GM18505 (cell line): ENCODE results near the gene MEAK7.
"Not testable (repeated sequence)": the region's sequence is repeated elsewhere in the genome, so short reads cannot be mapped to it uniquely, and the experiment has no call there.

Source experiments
- ATAC-seq: cut with Tn5 transposase; IDR thresholded peaks from one replicate; pipeline ENCODE4 v1.9.1; 2021; ENCODE audit not compliant: unreplicated experiment
- POLR2A ChIP-seq: IDR thresholded peaks from 4 replicates; pipeline ENCODE4 v1.6.1; 2011; ENCODE audit warnings: borderline replicate concordance; ENCODE audit not compliant: insufficient read depth, insufficient read length; ENCODE audit errors: extremely low read depth

The MEAK7 gene

GRCh38 chr16:84527532-84528269 lies 23.2 kb upstream of the MEAK7 start:
- TF ChIP-seq POLR2A = no peak
- ATAC-seq = no peak

GRCh38 chr16:84526794-84527531 lies 22.5 kb upstream of the MEAK7 start:
- ATAC-seq = no peak
- TF ChIP-seq POLR2A = no peak

DNA sequence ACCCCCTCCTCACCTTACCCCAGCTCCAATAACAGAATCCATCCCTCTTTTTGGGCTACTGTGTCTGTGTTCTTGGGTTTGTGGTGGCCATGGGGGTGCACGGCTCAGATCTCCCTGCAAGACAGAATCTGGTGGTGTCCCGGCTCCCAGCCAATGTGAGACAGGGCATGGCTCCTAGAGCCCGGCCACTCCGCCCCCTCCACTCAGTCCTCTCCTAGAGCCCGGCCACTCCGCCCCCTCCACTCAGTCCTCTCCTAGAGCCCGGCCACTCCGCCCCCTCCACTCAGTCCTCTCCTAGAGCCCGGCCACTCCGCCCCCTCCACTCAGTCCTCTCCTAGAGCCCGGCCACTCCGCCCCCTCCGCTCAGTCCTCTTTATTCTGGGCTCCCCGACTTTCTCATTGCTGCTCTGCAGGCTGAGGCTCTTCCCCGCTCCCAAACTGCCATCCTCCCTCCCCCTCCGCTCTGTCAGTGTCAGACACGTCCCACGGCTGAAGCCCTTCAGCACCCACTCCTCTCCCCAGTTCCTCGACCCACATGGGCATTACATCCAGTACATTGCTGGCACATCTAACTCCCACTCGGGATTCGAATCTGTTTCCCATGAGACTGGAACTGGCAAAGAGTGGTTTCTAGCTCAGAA lies 20.6 kb upstream of the MEAK7 start:
- not testable (repeated sequence) for ATAC-seq

DNA sequence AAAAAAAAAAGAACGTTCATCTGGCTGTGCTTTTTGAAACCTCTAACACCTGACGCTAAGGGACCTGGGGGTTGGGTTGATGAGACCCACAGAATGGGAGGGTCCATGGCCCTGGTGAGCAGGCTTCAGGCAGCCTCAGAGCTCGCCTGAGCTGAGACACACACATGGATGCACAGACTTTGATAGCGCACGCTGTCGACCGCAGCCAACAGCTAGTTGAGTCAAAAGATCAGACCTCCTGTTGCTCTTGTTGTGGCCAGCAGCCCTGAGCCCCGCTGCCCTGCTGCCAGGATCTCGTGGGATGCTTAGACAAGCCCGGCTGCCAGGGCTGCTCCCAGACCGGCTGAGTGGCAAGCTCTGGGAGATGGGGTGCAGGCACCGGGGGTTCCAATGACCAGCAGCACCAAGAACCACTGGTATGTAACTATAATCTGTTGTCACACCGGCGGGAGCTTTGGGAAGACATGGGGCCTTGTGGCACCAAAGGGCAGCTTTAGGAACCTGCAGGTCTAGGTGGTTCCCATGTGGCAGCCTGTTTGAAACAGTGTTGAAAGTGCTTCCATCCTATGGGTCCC lies 20.0 kb upstream of the MEAK7 start:
- TF ChIP-seq POLR2A = no peak
- ATAC-seq = no peak

DNA sequence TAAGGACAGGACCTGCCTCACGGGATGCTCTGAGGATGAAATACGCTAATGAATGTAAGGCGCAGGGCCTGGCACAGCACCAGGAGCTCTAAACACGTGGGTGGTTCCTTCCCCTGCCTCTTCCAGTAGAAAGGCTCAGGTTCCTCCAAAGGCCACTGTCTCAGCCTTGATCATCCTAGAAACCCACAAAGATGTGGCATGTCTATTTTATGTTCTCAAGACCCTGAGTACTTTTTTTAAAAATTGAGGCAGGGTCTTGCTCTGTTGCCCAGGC lies 17.0 kb upstream of the MEAK7 start:
- no peak for TF ChIP-seq POLR2A
- no peak for ATAC-seq

- ATAC-seq = no peak
- TF ChIP-seq POLR2A = no peak
Measured at GRCh38 chr16:84520725-84521496, 16.5 kb upstream of the MEAK7 start.

DNA sequence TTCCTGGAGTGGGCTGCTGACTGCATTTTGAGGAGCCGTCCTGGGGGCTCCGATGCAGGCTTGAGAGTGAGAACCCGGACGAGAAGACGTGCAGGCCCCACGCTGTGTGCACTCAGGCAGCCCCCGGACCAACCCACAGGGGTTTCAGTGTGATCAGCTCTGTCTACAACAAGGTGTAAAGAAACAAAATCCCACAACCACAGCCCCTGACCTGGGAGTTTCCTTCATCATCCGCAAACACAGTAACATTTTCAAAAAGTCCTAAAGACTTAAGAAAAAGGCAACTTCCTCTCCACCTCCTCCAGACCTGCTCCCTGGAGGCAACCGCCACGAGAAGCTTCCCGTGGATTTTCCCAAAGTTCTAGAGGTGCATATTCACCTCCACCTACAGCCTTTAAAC lies 15.4 kb upstream of the MEAK7 start:
- no peak for ATAC-seq

GRCh38 chr16:84518804-84519341 lies 14.4 kb upstream of the MEAK7 start:
- ATAC-seq = no peak
- no peak for TF ChIP-seq POLR2A

More for the DNA sequence above, 15.4 kb upstream of the MEAK7 start:
- no peak for TF ChIP-seq POLR2A

- ATAC-seq = not testable (repeated sequence)
Measured at GRCh38 chr16:84518220-84518619, 13.8 kb upstream of the MEAK7 start.

DNA sequence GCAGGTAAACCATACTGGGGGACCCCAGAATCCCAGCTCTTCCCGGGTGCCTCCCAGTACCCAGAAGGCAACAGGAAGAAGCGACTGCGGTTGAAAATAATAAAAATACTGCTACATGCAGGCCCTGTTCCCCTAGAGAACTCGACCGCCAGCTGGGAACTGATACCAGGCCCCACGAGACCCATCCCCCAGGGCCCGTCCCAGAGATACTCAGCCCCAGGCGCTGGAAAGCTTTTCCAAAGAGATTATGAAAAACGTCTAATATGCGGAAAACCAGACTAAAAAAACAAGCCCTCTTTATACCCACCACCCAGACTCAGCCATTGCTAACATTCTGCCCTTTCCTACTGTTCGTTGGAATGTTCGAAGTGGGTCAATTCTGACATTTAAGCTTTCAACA lies 12.9 kb upstream of the MEAK7 start:
- no peak for TF ChIP-seq POLR2A

DNA sequence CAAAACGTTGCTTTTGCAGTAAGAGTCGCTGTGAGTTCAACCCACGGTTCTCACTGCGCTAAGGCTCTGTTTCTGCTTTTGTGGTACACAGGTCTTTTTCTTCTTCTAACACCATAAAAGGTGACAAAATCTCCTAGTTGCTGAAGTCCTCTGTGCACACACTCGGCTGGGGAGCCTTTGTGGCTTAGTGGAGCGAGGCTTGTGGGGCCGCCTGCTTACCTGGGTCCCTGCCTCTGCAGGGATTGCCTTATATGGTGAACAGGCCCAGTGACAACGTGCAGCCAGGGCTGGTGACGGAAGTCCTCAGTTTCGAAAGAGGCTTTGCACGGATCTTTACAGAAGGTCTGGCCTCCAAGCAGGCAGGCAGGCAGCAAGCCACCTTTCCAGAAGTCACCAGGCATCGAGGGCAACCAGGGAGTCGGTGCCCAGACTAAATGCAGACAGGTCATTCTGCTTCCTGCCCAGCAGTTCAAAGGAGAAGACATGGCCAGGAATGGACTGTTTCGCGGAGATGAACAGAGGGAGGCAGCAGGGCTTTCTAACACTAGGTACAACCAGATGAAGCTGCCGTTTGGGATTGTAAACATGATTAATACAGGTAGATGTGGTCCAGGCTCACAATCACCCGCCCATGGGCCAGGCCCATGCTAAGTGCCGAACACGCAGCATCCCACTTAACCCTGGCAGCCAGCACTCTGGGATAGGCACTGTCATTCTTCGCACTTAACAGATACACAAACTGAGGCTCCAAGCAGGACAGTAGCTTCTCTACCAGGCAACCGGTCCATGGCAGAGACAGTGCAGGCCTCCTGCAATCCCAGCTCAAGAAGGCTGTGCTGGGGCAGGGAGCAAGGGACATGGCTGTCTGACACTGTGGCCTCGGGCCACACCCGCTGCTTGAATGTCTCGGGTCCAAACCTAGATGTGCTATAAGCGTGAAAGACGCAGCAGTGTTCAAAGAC lies 10.7 kb upstream of the MEAK7 start:
- TF ChIP-seq POLR2A = peak; percentile 63
- ATAC-seq = peak; percentile 92

More for the DNA sequence above, 12.9 kb upstream of the MEAK7 start:
- no peak for ATAC-seq

DNA sequence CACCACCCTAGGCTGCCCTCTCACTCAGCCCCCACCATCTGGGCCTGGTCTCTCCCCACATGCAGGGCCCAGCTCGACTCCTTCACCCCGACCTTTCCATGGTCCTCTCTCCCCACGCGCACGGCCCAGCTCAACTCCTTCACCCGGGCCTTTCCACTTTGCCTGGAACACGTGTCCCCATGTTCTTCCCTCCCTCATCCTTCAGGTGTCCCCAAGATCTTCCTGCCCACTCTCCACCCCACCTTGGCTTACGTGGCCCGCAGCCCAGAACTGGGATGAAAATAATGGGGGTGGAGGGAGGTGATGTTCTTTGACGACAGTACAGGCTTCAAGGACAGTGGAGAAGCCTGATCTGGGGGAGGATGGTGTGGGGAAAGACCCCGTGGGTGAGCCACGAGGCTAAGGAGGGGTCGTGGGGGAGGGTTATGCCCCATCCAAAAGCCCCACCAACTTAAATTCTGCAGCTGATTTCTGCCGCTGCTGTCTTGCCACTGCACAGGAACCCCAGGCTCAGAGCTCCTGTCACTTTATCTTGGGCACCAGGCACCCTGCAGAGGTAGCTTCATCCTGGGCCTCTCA lies 9.9 kb upstream of the MEAK7 start:
- TF ChIP-seq POLR2A = no peak
- ATAC-seq = peak; percentile 2
